ENCODE data around the gene EPC1.

GRCh38 chr10:32237644-32238345 is 109.2 kb downstream of the EPC1 start:
- TF ChIP-seq EZH2 (IDR thresholded peaks at IDR 0.05) (no peak), POLR2AphosphoS5 (IDR thresholded peaks at IDR 0.05; ENCODE audit: borderline replicate concordance, low read depth, low read length) (no peak), FOXP2 (optimal IDR thresholded peaks at IDR 0.05; ENCODE audit: control extremely low read depth, extremely low read length, insufficient read depth) (no peak)
